Spleen (tissue), 7 donors: Measurements from ENCODE around the gene FOXD1.

Experiments
- POLR2A ChIP-seq, 3 donors: fragments of 450-650 bp; IDR thresholded peaks; one replicate each; pipeline ENCODE4 v1.5.1; 2017; ENCODE audit warnings: antibody characterized with exemption in 3 of 3, mild to moderate bottlenecking in 1 of 3
- TF ChIP-seq, protein P1 (sequence below), 11 experiments: fragments of 200-600 bp in 7 of 11; fragments of 450-650 bp in 4 of 11; sonication (generic) in 4 of 11; IDR thresholded peaks in 8 of 11; conservative IDR thresholded peaks in 3 of 11; 1 replicate in 7 of 11; 2 replicates in 4 of 11; pipeline versions ENCODE4 v1.4.0 to v1.8.0; 2016 to 2021; ENCODE audit warnings: antibody characterized with exemption in 11 of 11, inconsistent platforms in 4 of 11, mild to moderate bottlenecking in 1 of 11
- donor health status: DM: no; HTN: no; CAD: no; lungs with moderate emphysema.
- donor health status: DM: no; HTN: no; CAD: no.
- donor health status: DM: no; HTN: no; CAD: no.

DNA sequence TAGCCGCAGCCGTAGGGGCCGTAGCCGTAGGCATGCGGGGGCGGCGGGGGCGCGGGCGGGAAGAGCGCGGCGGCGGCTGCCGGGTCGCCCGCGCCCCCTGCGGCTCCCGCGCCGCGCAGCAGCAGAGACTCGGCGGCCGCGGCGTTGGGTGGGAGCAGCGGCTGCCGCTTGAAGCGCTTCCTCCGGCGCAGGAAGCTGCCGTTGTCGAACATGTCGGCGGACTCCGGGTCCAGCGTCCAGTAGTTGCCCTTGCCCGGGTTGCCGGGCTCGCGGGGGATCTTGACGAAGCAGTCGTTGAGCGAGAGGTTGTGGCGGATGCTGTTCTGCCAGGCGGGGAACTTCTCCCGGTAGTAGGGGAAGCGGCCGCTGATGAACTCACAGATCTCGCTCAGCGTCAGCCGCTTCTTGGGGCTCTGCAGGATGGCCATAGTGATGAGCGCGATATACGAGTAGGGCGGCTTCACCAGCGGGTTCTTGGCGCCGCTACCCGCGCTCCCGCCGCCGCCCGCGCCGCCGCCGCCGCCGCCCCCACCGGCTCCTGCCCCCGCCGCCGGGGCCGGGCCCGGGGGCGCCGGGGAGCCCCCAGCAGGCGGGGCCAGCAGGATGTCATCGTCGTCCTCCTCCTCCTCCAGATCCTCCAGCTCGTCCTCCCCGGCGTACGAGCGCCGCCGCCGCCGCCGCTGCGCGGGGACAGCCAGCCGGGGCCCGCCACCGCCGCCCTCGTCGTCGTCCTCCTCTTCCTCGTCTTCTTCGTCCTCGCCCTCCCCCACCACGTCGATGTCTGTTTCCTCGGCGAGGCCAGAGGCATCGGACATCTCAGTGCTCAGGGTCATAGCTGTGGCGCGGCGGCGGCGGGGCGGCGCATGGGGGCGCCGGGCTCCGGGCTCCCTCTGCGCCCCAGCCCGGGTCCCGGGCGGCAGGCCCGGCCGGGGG lies 781 bp downstream of the FOXD1 start:
- TF ChIP-seq, protein P1, sequence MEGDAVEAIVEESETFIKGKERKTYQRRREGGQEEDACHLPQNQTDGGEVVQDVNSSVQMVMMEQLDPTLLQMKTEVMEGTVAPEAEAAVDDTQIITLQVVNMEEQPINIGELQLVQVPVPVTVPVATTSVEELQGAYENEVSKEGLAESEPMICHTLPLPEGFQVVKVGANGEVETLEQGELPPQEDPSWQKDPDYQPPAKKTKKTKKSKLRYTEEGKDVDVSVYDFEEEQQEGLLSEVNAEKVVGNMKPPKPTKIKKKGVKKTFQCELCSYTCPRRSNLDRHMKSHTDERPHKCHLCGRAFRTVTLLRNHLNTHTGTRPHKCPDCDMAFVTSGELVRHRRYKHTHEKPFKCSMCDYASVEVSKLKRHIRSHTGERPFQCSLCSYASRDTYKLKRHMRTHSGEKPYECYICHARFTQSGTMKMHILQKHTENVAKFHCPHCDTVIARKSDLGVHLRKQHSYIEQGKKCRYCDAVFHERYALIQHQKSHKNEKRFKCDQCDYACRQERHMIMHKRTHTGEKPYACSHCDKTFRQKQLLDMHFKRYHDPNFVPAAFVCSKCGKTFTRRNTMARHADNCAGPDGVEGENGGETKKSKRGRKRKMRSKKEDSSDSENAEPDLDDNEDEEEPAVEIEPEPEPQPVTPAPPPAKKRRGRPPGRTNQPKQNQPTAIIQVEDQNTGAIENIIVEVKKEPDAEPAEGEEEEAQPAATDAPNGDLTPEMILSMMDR (IDR thresholded peaks at IDR 0.05 in 8 of 11, conservative IDR thresholded peaks at IDR 0.05 in 3 of 11): no peak
- TF ChIP-seq POLR2A (IDR thresholded peaks at IDR 0.05): no peak
